SIG-M5 treated with dmso at 0.1 percent for 504 hours (cell line): ENCODE measurements around the gene KRT34.
"Not testable (repeated sequence)": the region's sequence is repeated elsewhere in the genome, so short reads cannot be mapped to it uniquely, and the experiment has no call there.

Experiments used
- DNase-seq: peaks from one replicate; lab custom pipeline; 2025; ENCODE audit not compliant: unreplicated experiment; lab: John Stamatoyannopoulos, UW

KRT34 gene

GRCh38 chr17:41381943-41382342, at the start of gene KRT34:
TSS of gene KRT34 (minus strand) at chr17:41382306. CDS start at chr17:41382246, 60 bp downstream.
- not testable (repeated sequence) for DNase-seq

GRCh38 chr17:41430376-41430775, 48.3 kb upstream of the KRT34 start:
- not testable (repeated sequence) for DNase-seq

- no peak for DNase-seq
These were observed 47.6 kb upstream of the KRT34 start for GRCh38 chr17:41429667-41430066.

GRCh38 chr17:41428591-41429291, 46.6 kb upstream of the KRT34 start:
- DNase-seq, result no peak

GRCh38 chr17:41424111-41424635, 42.1 kb upstream of the KRT34 start, which contains the start of gene KRT37:
TSS of gene KRT37 (minus strand) at chr17:41424585. CDS start at chr17:41424523, 62 bp downstream.
- DNase-seq, result no peak

- not testable (repeated sequence) for DNase-seq
These were observed 40.5 kb upstream of the KRT34 start for GRCh38 chr17:41422586-41422985.

- no peak for DNase-seq
These were observed 39.5 kb upstream of the KRT34 start for GRCh38 chr17:41421617-41422016.

- no peak for DNase-seq
These were observed 39.0 kb upstream of the KRT34 start for GRCh38 chr17:41421116-41421515.

- no peak for DNase-seq
These were observed 38.0 kb upstream of the KRT34 start for GRCh38 chr17:41420134-41420533.

- no peak for DNase-seq
These were observed 37.6 kb upstream of the KRT34 start for GRCh38 chr17:41419716-41420115.

- DNase-seq, result no peak
These were observed 36.2 kb upstream of the KRT34 start for GRCh38 chr17:41418116-41418860.

GRCh38 chr17:41417576-41418015, 35.5 kb upstream of the KRT34 start:
- DNase-seq, result peak; percentile 27

- no peak for DNase-seq
These were observed 35.0 kb upstream of the KRT34 start for GRCh38 chr17:41417127-41417526.

- no peak for DNase-seq
These were observed 34.4 kb upstream of the KRT34 start for GRCh38 chr17:41416479-41416878.

GRCh38 chr17:41415833-41416335, 33.8 kb upstream of the KRT34 start:
- DNase-seq, result no peak

GRCh38 chr17:41415411-41415810, 33.3 kb upstream of the KRT34 start:
- no peak for DNase-seq

- DNase-seq, result no peak
These were observed 31.9 kb upstream of the KRT34 start for GRCh38 chr17:41413982-41414381.

- DNase-seq, result no peak
These were observed 31.3 kb upstream of the KRT34 start for GRCh38 chr17:41413353-41413957.

- no peak for DNase-seq
These were observed 29.1 kb upstream of the KRT34 start for GRCh38 chr17:41411072-41411840.

GRCh38 chr17:41407226-41407625, 25.1 kb upstream of the KRT34 start:
- DNase-seq, result no peak

GRCh38 chr17:41406205-41406604, 24.1 kb upstream of the KRT34 start:
- DNase-seq, result no peak
